GM19455 (cell line): ENCODE data around the gene ZNF738.

ENCODE experiments used
- ATAC-seq: cut with Tn5 transposase; IDR thresholded peaks from one replicate; pipeline ENCODE4 v1.9.1; 2021; ENCODE audit not compliant: unreplicated experiment

Gene ZNF738

GRCh38 chr19:21422244-21422643 is 63.4 kb downstream of the ZNF738 start:
- ATAC-seq: no peak

GRCh38 chr19:21423057-21424041 is 64.5 kb downstream of the ZNF738 start:
- ATAC-seq: no peak
